DMS 273 (cell line): ENCODE results near the gene CRYL1.

Experiments
- DNase-seq: peaks from one replicate; lab custom pipeline; 2025; ENCODE audit not compliant: unreplicated experiment; lab: John Stamatoyannopoulos, UW

The CRYL1 gene

GRCh38 chr13:20402881-20403280 is 122.8 kb downstream of the CRYL1 start:
- no peak for DNase-seq

DNA sequence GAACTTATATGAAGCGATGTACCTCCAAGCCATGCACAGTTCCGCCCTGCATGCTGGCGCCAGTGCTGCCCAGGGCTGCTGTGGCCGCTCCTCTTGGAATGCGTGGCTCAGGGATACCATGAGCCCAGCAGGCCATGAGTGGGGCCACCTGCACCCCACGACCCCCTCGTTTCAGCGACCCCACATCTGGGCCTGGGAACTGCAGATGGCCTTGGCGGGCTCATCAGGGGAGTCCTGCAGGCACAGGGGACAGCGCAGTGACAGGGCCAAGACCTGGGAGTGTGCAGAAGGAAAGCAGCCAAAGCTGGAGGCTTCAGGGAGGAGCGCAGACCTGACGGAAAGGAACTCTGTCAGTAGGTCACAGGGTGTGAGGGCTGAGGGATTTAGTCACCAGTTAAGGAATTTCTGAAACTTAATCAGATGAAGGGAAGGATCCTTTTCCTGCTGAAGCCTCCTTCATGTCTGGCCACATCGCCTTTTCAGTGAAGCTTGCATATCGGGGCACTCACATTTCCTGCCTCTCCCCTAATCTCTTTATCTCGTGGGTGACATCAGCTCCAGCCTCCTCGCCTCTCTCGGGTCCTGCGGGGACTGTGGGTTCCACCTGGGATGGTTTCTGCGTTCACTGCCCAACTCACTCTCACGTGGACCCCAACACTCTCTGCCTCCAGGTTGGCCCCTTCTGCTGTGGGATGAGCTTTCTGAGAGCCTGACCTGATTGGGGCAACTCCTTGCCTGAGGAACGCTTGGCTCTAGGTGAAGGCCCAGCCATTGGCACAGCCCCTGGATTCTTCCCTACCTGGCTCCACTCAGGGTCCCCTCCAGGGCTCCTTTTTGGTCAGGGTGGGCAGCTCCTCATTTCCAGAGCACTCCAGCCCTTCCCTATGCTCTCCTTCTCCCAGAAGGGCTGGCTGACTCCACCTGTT is 123.5 kb downstream of the CRYL1 start:
- DNase-seq: no peak

DNA sequence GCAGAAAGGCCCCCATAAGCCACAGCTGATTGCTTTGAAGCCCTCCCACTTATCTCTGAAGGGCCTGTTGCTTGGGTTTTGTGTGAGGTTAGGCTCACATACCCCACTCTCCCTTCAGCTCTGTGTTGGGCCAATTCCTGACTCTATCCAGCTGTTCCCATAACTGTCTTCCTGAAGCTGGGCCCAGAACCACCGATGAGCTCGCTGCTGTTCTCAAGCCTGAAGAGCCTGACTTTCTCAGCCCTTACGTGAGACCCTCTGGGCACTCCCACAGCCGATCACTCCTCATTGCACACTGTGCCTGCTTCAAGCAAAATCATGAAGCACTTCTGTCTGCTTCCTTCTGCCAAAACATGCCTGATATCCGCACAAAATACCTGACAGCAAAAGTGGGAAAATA is 124.1 kb downstream of the CRYL1 start:
- no peak for DNase-seq

DNA sequence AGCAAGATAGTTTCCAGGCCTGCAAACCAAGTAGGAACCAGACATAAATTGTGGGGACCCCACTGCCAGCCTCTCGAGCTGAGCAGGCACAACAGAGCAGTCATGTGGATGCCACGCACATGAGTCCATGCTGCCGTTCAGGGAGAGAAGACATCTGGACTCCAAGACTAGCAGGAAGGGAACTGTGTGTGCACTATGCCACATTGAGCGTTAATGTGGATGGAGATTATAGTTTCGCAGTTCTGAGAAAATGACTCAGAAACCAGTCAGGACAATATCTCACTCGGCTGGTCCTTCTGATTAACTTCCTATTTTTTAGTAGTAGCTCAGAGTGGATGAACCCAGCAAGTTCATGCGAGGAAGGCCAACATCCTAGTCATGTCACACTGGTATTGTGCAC is 124.9 kb downstream of the CRYL1 start:
- no peak for DNase-seq

- DNase-seq: no peak
Observed at GRCh38 chr13:20399961-20400360, 125.7 kb downstream of the CRYL1 start.

GRCh38 chr13:20399515-20399914 is 126.1 kb downstream of the CRYL1 start:
- DNase-seq: no peak

DNA sequence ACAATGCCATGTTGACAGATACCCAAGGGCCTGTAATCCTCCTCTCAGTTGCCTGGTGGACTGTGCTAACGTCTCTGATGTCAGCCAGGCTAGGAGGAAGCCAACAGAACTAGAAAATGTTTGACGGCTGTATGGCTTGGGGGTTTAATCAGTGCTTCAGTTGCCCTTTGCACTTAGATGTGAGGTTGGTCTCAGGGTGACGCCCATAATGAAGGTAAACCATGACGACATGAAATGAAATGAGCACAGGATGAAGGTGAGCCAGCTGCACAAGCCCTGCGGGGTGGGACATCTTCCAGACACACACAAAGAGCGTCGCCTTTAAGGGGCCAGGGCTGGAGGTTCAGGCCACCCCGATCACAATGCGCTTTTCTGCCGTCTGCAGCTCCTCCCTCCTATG is 127.2 kb downstream of the CRYL1 start:
- DNase-seq: no peak

- DNase-seq: no peak
Observed at GRCh38 chr13:20397896-20398295, 127.8 kb downstream of the CRYL1 start.

DNA sequence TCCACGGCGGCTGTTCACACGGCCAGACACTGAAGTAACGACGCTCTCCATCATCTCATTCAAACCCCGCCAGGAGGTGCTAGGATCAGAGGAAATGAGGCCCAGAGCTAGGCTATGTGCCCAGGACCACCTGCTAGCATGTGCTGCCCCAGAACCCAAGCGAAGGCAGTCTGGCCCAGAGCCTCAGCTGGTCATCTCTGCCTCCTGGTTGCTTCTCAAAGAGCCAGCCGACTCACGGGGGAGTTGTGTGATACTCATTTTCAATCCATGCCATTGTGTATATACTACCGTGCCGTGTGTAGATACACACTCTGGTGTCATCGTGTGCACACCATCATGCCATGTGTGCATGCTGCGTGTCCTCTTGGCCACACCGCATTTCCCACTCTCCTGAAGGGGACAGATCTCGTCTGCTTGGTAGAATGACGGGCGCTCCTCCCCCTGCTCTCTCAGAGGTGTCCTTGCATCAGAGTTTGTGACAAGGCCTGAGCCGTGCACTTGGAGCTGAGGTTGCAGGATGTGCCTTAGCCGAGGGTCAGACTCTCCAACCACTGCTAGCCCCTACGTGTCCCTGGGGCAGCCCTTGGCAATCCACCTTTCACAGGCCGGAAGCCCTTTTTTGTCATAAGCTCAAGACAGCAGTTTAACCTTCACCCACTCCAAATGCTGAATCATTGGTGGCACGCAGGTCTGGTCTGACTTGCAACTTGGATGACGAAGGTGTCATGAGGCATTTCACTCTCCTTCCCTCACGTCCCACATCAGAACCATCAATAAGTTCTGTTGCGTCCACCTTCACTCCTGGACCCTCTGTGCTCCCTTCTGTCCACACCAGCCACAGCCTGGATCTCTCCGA is 130.4 kb downstream of the CRYL1 start:
- no peak for DNase-seq

GRCh38 chr13:20394506-20394905 is 131.2 kb downstream of the CRYL1 start:
- no peak for DNase-seq

- DNase-seq: no peak
Observed at GRCh38 chr13:20394169-20394501, 131.5 kb downstream of the CRYL1 start.

GRCh38 chr13:20393273-20394168 is 132.1 kb downstream of the CRYL1 start:
- DNase-seq: no peak

DNA sequence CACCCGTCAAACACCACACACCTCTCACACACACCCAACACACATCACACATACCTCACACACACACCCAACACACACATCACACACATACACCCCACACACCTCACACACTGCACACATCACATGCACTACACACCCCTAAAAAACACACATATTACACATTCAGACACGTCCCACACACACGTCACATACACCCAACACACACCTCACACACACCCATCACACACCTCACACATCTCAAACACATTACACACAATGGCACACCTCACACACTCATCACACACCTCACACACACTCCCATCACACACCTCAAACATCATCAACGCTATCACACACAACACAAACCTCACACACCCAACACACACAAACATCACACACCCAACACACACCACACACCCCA is 133.1 kb downstream of the CRYL1 start:
- no peak for DNase-seq

DNA sequence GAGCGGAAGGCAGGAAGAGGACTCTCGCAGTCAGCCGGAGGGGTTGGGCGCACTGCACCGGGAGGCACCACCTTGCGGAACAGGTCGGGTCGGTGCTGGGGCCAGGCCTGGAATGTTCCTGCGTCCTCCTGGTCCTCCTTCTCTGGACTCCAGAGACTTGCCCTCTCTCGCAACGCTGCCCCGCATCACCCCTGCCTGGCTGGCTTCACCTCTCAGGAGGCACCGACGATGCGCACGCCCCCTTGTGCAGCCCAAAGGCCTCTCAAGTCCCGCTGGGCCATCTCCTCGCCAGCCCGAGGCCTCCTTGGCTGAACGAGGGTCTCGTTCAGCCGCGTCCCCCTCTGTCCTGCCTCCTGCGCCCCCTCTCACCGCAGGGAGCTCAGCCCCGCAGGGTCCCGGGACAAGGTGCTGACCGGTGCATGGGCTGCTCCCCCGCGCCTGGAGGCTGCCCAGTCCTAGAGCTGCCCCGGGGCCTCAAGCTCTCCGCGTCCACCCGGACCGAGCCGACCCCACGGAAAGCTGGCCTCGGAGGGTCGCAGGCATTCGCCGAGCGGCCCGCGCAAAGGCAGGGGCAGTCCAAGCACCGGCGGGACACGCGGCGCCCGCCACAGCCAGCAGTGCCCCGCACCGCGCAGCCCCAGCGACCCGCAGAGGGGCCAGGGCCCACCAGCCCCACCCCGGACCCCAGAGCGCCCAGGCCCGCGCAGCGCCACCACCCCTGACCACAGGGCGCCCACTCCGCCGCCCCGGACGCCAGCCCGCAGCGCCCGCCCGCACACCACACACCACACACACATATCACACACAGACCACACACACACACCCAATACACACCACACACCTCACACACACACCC is 133.8 kb downstream of the CRYL1 start:
- DNase-seq: no peak

DNA sequence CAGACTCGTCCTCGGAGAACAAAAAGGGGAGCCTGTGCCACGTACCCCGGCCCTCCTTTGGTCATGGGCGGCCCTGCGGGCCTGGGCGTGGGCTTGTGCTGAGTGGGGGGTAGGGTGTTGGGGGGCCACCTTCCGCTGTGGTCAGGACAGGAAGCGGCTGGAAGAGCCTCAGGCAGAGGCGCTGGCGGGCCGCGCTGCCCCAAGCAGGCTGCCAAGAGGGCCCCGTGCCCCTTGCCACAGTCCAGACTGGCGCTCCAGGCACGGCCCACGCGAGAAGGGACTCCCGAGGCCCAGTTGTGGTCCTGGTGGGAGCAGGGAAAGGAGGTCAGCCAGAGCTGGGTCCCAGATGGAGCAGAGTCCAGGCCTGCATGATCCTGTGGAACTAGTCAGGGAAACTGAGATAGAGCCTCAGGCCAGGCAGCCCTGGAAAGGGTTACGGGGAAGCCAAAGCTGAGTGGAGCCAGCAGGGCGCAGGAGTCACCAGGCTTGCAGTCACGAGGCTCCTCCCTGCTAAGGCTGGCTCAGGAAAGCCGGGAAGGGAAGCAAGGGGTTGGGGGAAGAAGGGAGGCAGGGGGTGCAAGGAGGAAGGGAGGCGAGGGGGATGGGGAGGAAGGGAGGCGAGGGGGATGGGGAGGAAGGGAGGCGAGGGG is 135.0 kb downstream of the CRYL1 start:
- no peak for DNase-seq

GRCh38 chr13:20389696-20390525 is 135.7 kb downstream of the CRYL1 start:
- DNase-seq: no peak

DNA sequence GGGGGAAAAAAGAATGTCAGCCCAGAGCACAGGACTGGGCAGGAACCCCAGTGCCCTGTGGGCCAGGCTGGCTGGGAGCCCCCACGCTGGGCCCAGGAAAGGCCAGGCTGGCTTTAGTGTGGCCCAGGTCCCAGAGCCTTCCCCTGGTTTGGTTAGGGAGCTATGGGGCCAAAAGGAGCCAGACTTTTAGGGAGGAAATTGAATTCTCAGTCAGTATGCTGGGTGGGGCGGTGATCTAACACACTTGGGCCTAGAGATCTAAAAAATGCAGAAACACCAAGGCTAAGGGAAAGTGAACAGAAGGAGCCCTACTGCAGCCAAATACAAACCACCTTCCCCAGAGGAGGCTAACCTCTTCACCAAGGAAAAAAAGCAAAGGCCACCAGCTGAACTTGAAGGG is 137.5 kb downstream of the CRYL1 start:
- no peak for DNase-seq

- DNase-seq: no peak
Observed at GRCh38 chr13:20387441-20387971, 138.2 kb downstream of the CRYL1 start.

DNA sequence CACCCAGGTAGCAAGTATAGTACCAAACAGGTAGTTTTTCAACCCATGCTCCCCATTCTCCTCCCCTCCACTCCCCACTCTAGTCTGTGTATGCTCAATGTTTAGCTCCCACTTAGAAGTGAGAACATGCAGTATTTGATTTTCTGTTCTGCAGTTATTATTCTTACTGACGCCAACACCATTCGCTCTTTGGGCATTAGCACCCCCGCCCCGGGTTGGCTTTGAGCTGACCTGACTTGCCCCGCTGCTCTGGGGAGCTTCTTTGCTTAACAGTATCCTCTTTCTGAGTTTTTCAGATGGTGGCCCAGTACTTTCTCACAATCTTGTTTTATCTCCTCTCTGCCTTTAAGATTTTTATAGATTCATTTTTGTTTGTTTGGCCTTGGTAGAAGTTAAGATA is 138.7 kb downstream of the CRYL1 start:
- no peak for DNase-seq
